Measurements from ENCODE around the gene EFCAB3.
A peak's percentile ranks its signal among the peaks of the same experiment; 100 is the strongest.
"Not testable (repeated sequence)": the region's sequence is repeated elsewhere in the genome, so short reads cannot be mapped to it uniquely, and the experiment has no call there.

Gene EFCAB3

GRCh38 chr17:62380253-62380652, at the start of gene EFCAB3:
Gene EFCAB3, plus strand, starts transcription at chr17:62380553. Its CDS starts 2,427 bp downstream, at chr17:62382980.
- Mint-ChIP-seq H3K27ac (no peak within 1 kb of the TSS), H3K9me3 (no peaks in the 10 kb centered on the region), H3K36me3 (no peaks in the 10 kb centered on the region), H3K4me1 (no peaks in the 10 kb centered on the region), H3K27me3 (peaks cover 1% of the 10 kb centered on the region), H3K4me3 (no peak within 1 kb of the TSS)
- ATAC-seq (ENCODE audit: low read depth) (no peak), DNase-seq (ENCODE audit: low spot score in 2 of 2) (no peak)

DNA sequence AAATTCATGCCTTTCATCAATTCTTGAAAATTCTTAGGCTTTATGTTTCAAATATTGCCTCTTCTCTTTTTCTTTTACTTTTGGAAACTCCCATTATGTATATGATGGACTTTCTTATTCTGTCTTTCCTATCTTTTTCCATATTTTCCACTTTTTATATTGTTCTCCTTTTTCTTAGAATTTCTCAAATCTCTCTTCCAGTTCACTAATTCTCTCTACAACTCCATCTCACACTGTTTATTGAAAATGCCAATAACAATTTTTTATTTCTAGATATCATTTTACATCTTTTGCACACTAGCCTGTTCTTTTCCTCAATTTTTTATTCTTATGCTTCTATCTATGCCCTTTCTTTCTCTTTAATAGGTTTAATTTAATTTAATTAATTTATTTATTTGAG, 43.8 kb upstream of the EFCAB3 start:
- ATAC-seq (ENCODE audit: low read depth) = no peak
- Mint-ChIP-seq H3K27me3 (peaks cover 4% of the 10 kb centered on the region), H3K4me1 (no peaks in the 10 kb centered on the region)

DNA sequence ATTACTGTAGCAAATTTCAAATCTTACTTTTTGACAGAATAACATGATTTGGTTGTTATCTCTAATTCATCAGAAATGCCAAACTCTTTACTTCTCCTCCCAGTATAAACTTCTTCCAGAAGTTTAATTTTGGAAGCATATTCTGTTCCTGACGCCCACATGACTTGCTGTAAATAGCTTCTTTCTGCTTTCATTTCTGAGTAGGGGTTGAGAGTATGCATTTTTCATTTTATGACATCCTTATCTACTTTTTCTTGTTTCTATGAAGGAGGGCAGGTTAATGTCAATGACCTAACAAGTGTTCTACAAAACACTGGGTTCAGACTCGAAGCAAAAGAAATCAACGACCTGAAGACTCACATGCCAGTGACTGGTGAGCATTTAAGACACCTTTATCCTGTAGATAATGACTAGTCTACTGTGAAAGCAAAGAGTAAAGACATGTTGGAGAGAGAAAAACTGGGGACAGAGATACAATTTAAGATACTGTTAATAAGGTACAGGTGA, 36.5 kb upstream of the EFCAB3 start:
- ATAC-seq (ENCODE audit: low read depth) (no peak), DNase-seq (ENCODE audit: low spot score in 2 of 2) (no peak)
- Mint-ChIP-seq H3K27ac (no peak overlapping the region), H3K27me3 (peaks cover 8% of the 10 kb centered on the region), H3K36me3 (no peaks in the 10 kb centered on the region), H3K4me1 (no peaks in the 10 kb centered on the region), H3K9me3 (peaks cover 3% of the 10 kb centered on the region), H3K4me3 (no peak overlapping the region)

More for the DNA sequence above, 43.8 kb upstream of the EFCAB3 start:
- no peak for DNase-seq (ENCODE audit: low spot score in 2 of 2)
- H3K9me3 Mint-ChIP-seq = peaks cover 12% of the 10 kb centered on the region
- no peak overlapping the region for H3K27ac Mint-ChIP-seq
- no peak overlapping the region for H3K4me3 Mint-ChIP-seq
- peaks cover 2% of the 10 kb centered on the region for H3K36me3 Mint-ChIP-seq

GRCh38 chr17:62351176-62351575, 29.2 kb upstream of the EFCAB3 start:
- Mint-ChIP-seq H3K27me3 (peaks cover 7% of the 10 kb centered on the region), H3K36me3 (no peaks in the 10 kb centered on the region), H3K27ac (no peak overlapping the region), H3K4me1 (no peaks in the 10 kb centered on the region), H3K4me3 (no peak overlapping the region), H3K9me3 (no peaks in the 10 kb centered on the region)
- DNase-seq (ENCODE audit: low spot score in 2 of 2) (no peak), ATAC-seq (ENCODE audit: low read depth) (no peak)

DNA sequence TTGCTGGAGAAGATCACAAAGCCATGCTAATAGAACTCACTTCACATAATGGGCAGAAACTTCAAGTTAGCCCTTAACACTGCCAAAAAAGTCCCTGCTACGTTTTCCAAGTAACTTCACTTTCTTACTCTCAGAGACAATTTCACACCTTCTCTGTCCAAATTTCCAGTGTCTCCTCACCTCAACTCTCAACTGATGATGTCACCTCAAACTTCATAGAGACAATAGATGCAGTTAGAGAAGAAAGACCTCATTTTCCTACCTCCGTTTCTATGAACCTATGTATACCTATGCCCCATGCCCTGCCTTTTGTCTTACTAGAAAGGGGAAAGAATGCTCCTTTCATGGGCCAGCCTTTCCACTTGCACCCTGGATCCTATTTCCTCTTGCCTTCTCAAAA, 14.2 kb upstream of the EFCAB3 start:
- H3K27ac Mint-ChIP-seq = no peak overlapping the region
- no peak for DNase-seq (ENCODE audit: low spot score in 2 of 2)
- peaks cover 3% of the 10 kb centered on the region for H3K9me3 Mint-ChIP-seq
- no peaks in the 10 kb centered on the region for H3K4me1 Mint-ChIP-seq
- no peak for ATAC-seq (ENCODE audit: low read depth)
- H3K27me3 Mint-ChIP-seq = peaks cover 3% of the 10 kb centered on the region
- no peak overlapping the region for H3K4me3 Mint-ChIP-seq
- no peaks in the 10 kb centered on the region for H3K36me3 Mint-ChIP-seq

- Mint-ChIP-seq H3K4me1 (no peaks in the 10 kb centered on the region), H3K27ac (no peak overlapping the region)
Measured at GRCh38 chr17:62381561-62381960, 1.2 kb downstream of the EFCAB3 start.

GRCh38 chr17:62388856-62389255, 8.5 kb downstream of the EFCAB3 start:
- no peaks in the 10 kb centered on the region for H3K36me3 Mint-ChIP-seq
- DNase-seq (ENCODE audit: low spot score in 2 of 2) (no peak), ATAC-seq (ENCODE audit: low read depth) (no peak)
- H3K27me3 Mint-ChIP-seq = peaks cover 13% of the 10 kb centered on the region
- no peak overlapping the region for H3K4me3 Mint-ChIP-seq
- H3K9me3 Mint-ChIP-seq = no peaks in the 10 kb centered on the region
- H3K4me1 Mint-ChIP-seq = no peaks in the 10 kb centered on the region
- no peak overlapping the region for H3K27ac Mint-ChIP-seq

More at GRCh38 chr17:62381561-62381960, 1.2 kb downstream of the EFCAB3 start:
- peaks cover 1% of the 10 kb centered on the region for H3K27me3 Mint-ChIP-seq
- DNase-seq (ENCODE audit: low spot score in 2 of 2) = no peak
- no peaks in the 10 kb centered on the region for H3K36me3 Mint-ChIP-seq
- no peaks in the 10 kb centered on the region for H3K9me3 Mint-ChIP-seq
- no peak overlapping the region for H3K4me3 Mint-ChIP-seq
- no peak for ATAC-seq (ENCODE audit: low read depth)

GRCh38 chr17:62392908-62393307, 12.6 kb downstream of the EFCAB3 start:
- Mint-ChIP-seq H3K36me3 (no peaks in the 10 kb centered on the region), H3K27ac (no peak overlapping the region), H3K4me3 (no peak overlapping the region), H3K27me3 (peaks cover 12% of the 10 kb centered on the region), H3K9me3 (no peaks in the 10 kb centered on the region), H3K4me1 (no peaks in the 10 kb centered on the region)
- DNase-seq (ENCODE audit: low spot score in 2 of 2) (no peak), ATAC-seq (ENCODE audit: low read depth) (no peak)

GRCh38 chr17:62398891-62399290, 18.5 kb downstream of the EFCAB3 start:
- no peak overlapping the region for H3K27ac Mint-ChIP-seq
- no peaks in the 10 kb centered on the region for H3K4me1 Mint-ChIP-seq
- peaks cover 2% of the 10 kb centered on the region for H3K36me3 Mint-ChIP-seq

GRCh38 chr17:62405451-62405850, 25.1 kb downstream of the EFCAB3 start:
- peaks cover 2% of the 10 kb centered on the region for H3K9me3 Mint-ChIP-seq
- peaks cover 11% of the 10 kb centered on the region for H3K27me3 Mint-ChIP-seq
- no peaks in the 10 kb centered on the region for H3K4me1 Mint-ChIP-seq
- DNase-seq (ENCODE audit: low spot score in 2 of 2) = no peak
- H3K36me3 Mint-ChIP-seq = peaks cover 2% of the 10 kb centered on the region
- H3K27ac Mint-ChIP-seq = no peak overlapping the region
- no peak for ATAC-seq (ENCODE audit: low read depth)
- no peak overlapping the region for H3K4me3 Mint-ChIP-seq

More at GRCh38 chr17:62398891-62399290, 18.5 kb downstream of the EFCAB3 start:
- ATAC-seq (ENCODE audit: low read depth) = no peak
- Mint-ChIP-seq H3K4me3 (no peak overlapping the region), H3K9me3 (peaks cover 2% of the 10 kb centered on the region), H3K27me3 (peaks cover 12% of the 10 kb centered on the region)
- no peak for DNase-seq (ENCODE audit: low spot score in 2 of 2)

- ATAC-seq (ENCODE audit: low read depth); DNase-seq (ENCODE audit: low spot score in 2 of 2); H3K4me3 Mint-ChIP-seq: not testable (repeated sequence)
Measured at GRCh38 chr17:62413090-62413489, 32.7 kb downstream of the EFCAB3 start.

DNA sequence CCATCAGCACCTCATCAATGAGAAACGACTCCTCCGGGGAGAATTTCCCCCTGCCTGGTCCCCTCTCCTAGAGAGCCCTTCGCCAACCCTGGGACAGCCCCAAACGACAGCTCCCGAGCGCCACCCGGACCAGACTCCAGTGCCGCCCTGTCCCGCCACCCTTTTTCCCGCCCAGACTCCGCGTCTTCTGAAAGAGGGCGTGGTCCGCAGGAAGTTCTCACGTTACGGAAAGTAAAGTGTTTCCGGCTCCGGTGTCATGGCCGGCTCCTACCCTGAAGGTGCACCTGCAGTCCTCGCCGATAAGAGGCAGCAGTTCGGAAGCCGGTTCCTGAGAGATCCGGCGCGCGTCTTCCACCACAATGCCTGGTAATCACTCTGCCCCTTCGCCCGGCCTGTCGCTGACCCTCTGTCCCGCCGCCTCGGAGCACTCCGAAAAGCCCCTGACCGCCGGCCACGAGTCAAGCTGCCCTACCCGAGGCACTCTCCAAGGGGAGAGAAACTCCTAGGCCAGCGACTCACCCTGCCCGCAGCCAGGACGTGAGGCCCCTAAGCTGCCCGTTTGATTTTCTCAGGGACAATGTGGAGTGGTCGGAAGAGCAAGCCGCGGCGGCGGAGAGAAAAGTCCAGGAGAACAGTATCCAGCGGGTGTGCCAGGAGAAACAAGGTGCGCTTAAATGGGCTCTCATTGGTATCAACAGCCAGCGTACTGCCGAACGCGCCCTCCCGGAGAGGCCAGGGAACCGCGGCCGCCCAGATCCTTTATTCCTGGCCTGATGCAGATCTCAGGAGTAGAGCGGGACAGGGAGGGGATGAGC, 43.5 kb downstream of the EFCAB3 start, which contains the start of gene METTL2A:
Gene METTL2A (plus strand): TSS at position 251 of the 815 bp plus-strand sequence. CDS start 6 bp downstream, at position 257.
- ATAC-seq (ENCODE audit: low read depth) (peak; percentile 93), DNase-seq (ENCODE audit: low spot score in 2 of 2) (peak; percentile 70 to 74)
- not testable (repeated sequence) for H3K27me3 Mint-ChIP-seq, H3K9me3 Mint-ChIP-seq, H3K36me3 Mint-ChIP-seq
- Mint-ChIP-seq H3K4me3 (peak within 1 kb of the TSS; percentile 96), H3K27ac (peak within 1 kb of the TSS; percentile 81), H3K4me1 (peaks cover 12% of the 10 kb centered on the region)

More at GRCh38 chr17:62413090-62413489, 32.7 kb downstream of the EFCAB3 start:
- H3K27ac Mint-ChIP-seq, H3K27me3 Mint-ChIP-seq, H3K4me1 Mint-ChIP-seq, H3K9me3 Mint-ChIP-seq, H3K36me3 Mint-ChIP-seq: not testable (repeated sequence)

DNA sequence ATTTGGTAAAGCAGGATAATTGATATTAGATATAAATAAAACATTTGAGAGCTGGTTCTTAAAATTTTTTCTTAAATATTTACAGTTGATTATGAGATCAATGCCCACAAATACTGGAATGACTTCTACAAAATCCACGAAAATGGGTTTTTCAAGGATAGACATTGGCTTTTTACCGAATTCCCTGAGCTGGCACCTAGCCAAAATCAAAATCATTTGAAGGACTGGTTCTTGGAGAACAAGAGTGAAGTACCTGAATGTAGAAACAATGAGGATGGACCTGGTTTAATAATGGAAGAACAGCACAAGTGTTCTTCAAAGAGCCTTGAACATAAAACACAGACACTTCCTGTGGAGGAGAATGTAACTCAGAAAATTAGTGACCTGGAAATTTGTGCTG, 45.9 kb downstream of the EFCAB3 start:
- H3K27ac Mint-ChIP-seq; ATAC-seq (ENCODE audit: low read depth); H3K4me3 Mint-ChIP-seq; H3K36me3 Mint-ChIP-seq; H3K27me3 Mint-ChIP-seq; DNase-seq (ENCODE audit: low spot score in 2 of 2); H3K9me3 Mint-ChIP-seq: not testable (repeated sequence)
- H3K4me1 Mint-ChIP-seq = peaks cover 14% of the 10 kb centered on the region

DNA sequence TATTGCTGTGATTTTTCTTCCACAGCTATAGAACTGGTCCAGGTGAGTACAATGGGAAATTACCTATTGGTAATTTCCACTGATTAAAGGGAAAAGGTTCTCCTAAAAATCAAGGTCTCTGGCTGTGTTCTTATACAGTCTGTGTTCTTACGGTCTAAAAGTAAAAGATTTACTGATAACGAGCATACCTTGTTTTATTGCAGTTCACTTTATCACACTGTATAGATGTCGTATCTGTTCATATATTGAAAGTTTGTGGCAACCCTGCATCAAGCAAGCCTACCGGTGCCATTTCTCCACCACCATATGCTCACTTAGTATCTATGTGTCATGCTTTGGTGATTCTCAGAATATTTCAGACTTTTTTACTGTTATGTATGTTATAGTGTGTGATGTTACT, 54.9 kb downstream of the EFCAB3 start:
- not testable (repeated sequence) for H3K9me3 Mint-ChIP-seq; H3K4me3 Mint-ChIP-seq; H3K27ac Mint-ChIP-seq; ATAC-seq (ENCODE audit: low read depth); H3K27me3 Mint-ChIP-seq; H3K36me3 Mint-ChIP-seq; H3K4me1 Mint-ChIP-seq; DNase-seq (ENCODE audit: low spot score in 2 of 2)
